K562 (cell line): ENCODE results near the gene HELZ2. TPM values are rescaled to one million over a fixed set of nuclear protein-coding genes. Genes with fewer than 3 reads are reported as not detected.

ENCODE experiments used
- CBX8 ChIP-seq: fragments of 200-600 bp; sonication (generic); IDR thresholded peaks from 2 replicates; pipeline ENCODE4 v1.6.1; 2012; ENCODE audit warnings: borderline replicate concordance, mixed run types, low read depth, mild to moderate bottlenecking, moderate library complexity, mixed read lengths, low read length, control low read depth, inconsistent platforms; ENCODE audit not compliant: poor library complexity, severe bottlenecking; ENCODE audit errors: extremely low read depth
- GTF3C2 ChIP-seq: IDR thresholded peaks from 3 replicates; pipeline ENCODE4 v1.6.1; 2011; ENCODE audit warnings: borderline replicate concordance, mild to moderate bottlenecking, moderate library complexity; ENCODE audit not compliant: insufficient read length; ENCODE audit errors: extremely low read depth
- MNT ChIP-seq, 2 experiments: fragments of 450-650 bp; conservative IDR thresholded peaks; 2 replicates each; pipeline ENCODE4 v1.6.1; 2017; ENCODE audit warnings: mild to moderate bottlenecking in 2 of 2, moderate library complexity in 2 of 2
- SRF ChIP-seq, 2 experiments: fragments of 250-450, 450-650 bp in 1 of 2; sonication (Bioruptor Pico) in 1 of 2; sonication (generic) in 1 of 2; formaldehyde crosslinking; IDR thresholded peaks; 2 replicates each; pipeline versions ENCODE4 v1.5.0 to v1.5.1; 2020 to 2022; ENCODE audit warnings: mild to moderate bottlenecking in 1 of 2, missing genetic modification reagents in 1 of 2
- STAT5A ChIP-seq: IDR thresholded peaks from 2 replicates; pipeline ENCODE4 v1.6.1; 2012; ENCODE audit warnings: low read length, inconsistent platforms, borderline replicate concordance
- TFAP4 ChIP-seq: sonication (generic); formaldehyde crosslinking; IDR thresholded peaks from 2 replicates; pipeline ENCODE4 v1.8.0; 2022; ENCODE audit warnings: missing genetic modification reagents, mild to moderate bottlenecking, moderate library complexity, borderline replicate concordance
- ZBTB11 ChIP-seq, 3 experiments: fragments of 200-800 bp in 1 of 3; fragments of 250-450 bp in 1 of 3; fragments of 450-650 bp in 1 of 3; sonication (Bioruptor Pico) in 1 of 3; sonication (Bioruptor generic) in 1 of 3; formaldehyde crosslinking in 1 of 3; IDR thresholded peaks; 2 replicates each; pipeline versions ENCODE4 v1.6.1 to v1.8.0; 2016 to 2022; ENCODE audit warnings: mild to moderate bottlenecking in 2 of 3, missing genetic modification characterization in 2 of 3, missing compliant biosample characterization in 1 of 3, moderate library complexity in 1 of 3
- ZBTB17 ChIP-seq: fragments of 450-650 bp; formaldehyde crosslinking; IDR thresholded peaks from 2 replicates; pipeline ENCODE4 v1.4.0; 2020; ENCODE audit warnings: mild to moderate bottlenecking
- polyA plus RNA-seq, 8 experiments: library from polyadenylated mRNA; depleted of rRNA in 4 of 8; stranded (reverse) in 5 of 8; unstranded in 3 of 8; fragments of >200 nt; fragmentation: Nextera tagmentation in 2 of 8; fragmentation: Illumina TruSeq in 1 of 8; extraction: Ambion mirVana in 2 of 8; extraction: Trizol in 1 of 8; gene quantifications; 2 replicates each; pipeline versions ENCODE4 v1.2.1 to v1.2.3, GENCODE V29; 2011 to 2014; ENCODE audit warnings: inconsistent platforms in 1 of 8, missing spikeins in 1 of 8
- total RNA-seq, 7 experiments: library from RNA; depleted of rRNA in 6 of 7; stranded (reverse); fragments of >200 nt in 6 of 7; fragmentation: Illumina TruSeq in 2 of 7; extraction: Trizol in 2 of 7; gene quantifications; 2 replicates each; pipeline versions ENCODE4 v1.2.1 to v1.2.3, GENCODE V29; 2011 to 2021; ENCODE audit warnings: low replicate concordance in 1 of 7
- TF ChIP-seq, protein P1 (sequence below): fragments of 450-650 bp; IDR thresholded peaks from 2 replicates; pipeline ENCODE4 v1.6.1; 2017; ENCODE audit warnings: antibody characterized with exemption

Gene HELZ2
- total and polyA plus RNA-seq, 9 of the 15 experiments (the other 6 are each of a cell fraction or from before 2014, with no cell fraction given), result 0.03 to 7.8 (median 2.9) TPM; not detected in 1

GRCh38 chr20:63538204-63539091 lies 35.6 kb downstream of the HELZ2 start (continued):
- TF ChIP-seq, protein P1, sequence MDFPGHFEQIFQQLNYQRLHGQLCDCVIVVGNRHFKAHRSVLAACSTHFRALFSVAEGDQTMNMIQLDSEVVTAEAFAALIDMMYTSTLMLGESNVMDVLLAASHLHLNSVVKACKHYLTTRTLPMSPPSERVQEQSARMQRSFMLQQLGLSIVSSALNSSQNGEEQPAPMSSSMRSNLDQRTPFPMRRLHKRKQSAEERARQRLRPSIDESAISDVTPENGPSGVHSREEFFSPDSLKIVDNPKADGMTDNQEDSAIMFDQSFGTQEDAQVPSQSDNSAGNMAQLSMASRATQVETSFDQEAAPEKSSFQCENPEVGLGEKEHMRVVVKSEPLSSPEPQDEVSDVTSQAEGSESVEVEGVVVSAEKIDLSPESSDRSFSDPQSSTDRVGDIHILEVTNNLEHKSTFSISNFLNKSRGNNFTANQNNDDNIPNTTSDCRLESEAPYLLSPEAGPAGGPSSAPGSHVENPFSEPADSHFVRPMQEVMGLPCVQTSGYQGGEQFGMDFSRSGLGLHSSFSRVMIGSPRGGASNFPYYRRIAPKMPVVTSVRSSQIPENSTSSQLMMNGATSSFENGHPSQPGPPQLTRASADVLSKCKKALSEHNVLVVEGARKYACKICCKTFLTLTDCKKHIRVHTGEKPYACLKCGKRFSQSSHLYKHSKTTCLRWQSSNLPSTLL, result no peak
- TF ChIP-seq MNT (conservative IDR thresholded peaks at IDR 0.05) (0 out of 4 replicates have a peak, but pooled peaks of 1 of the 2 experiments have one; percentile 10), TFAP4 (CRISPR knock-in tag) (no peak), SRF (CRISPR knock-in tag; IDR thresholded peaks at IDR 0.05) (0 out of 4 replicates have a peak, but pooled peaks of 1 of the 2 experiments have one; percentile 7), ZBTB11 (CRISPR knock-in tag; IDR thresholded peaks at IDR 0.05) (peak in 1 of 3 experiments; percentile 57; a peak in 2 of 6 replicates), GTF3C2 (no peak), STAT5A (no peak), CBX8 (no peak), ZBTB17 (CRISPR knock-in tag) (no peak)
